DMS53 treated with DMSO at 0.1 percent for 48 hours (cell line): ENCODE data around the gene OXSM.

Experiments used
- DNase-seq: peaks from one replicate; lab custom pipeline; 2025; ENCODE audit not compliant: unreplicated experiment; lab: John Stamatoyannopoulos, UW

The OXSM gene

GRCh38 chr3:25803833-25804232 lies 13.9 kb downstream of the OXSM start:
- no peak for DNase-seq

GRCh38 chr3:25804676-25805075 lies 14.8 kb downstream of the OXSM start:
- no peak for DNase-seq

- no peak for DNase-seq
These were observed 22.8 kb downstream of the OXSM start for GRCh38 chr3:25812644-25813043.

- no peak for DNase-seq
These were observed 27.2 kb downstream of the OXSM start for GRCh38 chr3:25817107-25817506.

GRCh38 chr3:25817638-25818037 lies 27.7 kb downstream of the OXSM start:
- no peak for DNase-seq

GRCh38 chr3:25818335-25818734 lies 28.4 kb downstream of the OXSM start:
- DNase-seq: no peak

- no peak for DNase-seq
These were observed 30.5 kb downstream of the OXSM start for GRCh38 chr3:25820366-25820765.

- DNase-seq: no peak
These were observed 31.1 kb downstream of the OXSM start for GRCh38 chr3:25820816-25821486.

- DNase-seq: no peak
These were observed 32.1 kb downstream of the OXSM start for GRCh38 chr3:25821746-25822573.

- DNase-seq: no peak
These were observed 33.4 kb downstream of the OXSM start for GRCh38 chr3:25823314-25823713.

GRCh38 chr3:25826510-25826909 lies 36.6 kb downstream of the OXSM start:
- DNase-seq: no peak

- no peak for DNase-seq
These were observed 40.7 kb downstream of the OXSM start for GRCh38 chr3:25830373-25831280.

GRCh38 chr3:25831578-25831977 lies 41.7 kb downstream of the OXSM start:
- DNase-seq: no peak

- no peak for DNase-seq
These were observed 44.5 kb downstream of the OXSM start for GRCh38 chr3:25834346-25834745.

- no peak for DNase-seq
These were observed 46.7 kb downstream of the OXSM start for GRCh38 chr3:25836579-25836978.

- no peak for DNase-seq
These were observed 47.1 kb downstream of the OXSM start for GRCh38 chr3:25837038-25837437.

GRCh38 chr3:25840099-25840498 lies 50.2 kb downstream of the OXSM start:
- no peak for DNase-seq

- no peak for DNase-seq
These were observed 53.4 kb downstream of the OXSM start for GRCh38 chr3:25843332-25843731.
